ENCODE results near the gene PRR11. TPM values are rescaled to one million over a fixed set of nuclear protein-coding genes. Genes with fewer than 3 reads are reported as not detected.

Gene PRR11
- total RNA-seq, 1 donor = 418 TPM

DNA sequence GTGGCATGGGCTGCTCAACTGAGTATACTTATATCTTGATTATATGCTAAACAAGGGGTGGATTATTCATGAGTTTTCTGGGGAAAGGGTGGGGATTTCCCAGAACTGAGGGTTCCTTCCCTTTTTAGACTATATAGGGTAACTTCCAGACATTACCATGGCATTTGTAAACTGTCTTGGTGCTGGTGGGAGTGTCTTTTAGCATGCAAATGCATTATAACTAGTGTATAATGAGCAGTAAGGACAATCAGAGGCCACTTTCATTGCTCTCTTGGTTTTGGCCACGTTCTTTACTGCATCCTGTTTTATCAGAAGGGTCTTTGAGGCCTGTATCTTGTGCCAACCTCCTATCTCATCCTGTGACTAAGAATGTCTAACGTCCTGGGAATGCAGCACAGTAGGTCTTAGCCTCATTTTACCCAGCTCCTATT is 12.0 kb downstream of the PRR11 start:
- peaks cover 55% of the 10 kb centered on the region for H3K79me2 ChIP-seq (ENCODE audit: insufficient read depth, low read length)
- peak overlapping the region; percentile 0 for H3K4me2 ChIP-seq (ENCODE audit: insufficient read depth, low read length)
- H3K27ac ChIP-seq (ENCODE audit: low read depth, low read length) = peak overlapping the region; percentile 43

DNA sequence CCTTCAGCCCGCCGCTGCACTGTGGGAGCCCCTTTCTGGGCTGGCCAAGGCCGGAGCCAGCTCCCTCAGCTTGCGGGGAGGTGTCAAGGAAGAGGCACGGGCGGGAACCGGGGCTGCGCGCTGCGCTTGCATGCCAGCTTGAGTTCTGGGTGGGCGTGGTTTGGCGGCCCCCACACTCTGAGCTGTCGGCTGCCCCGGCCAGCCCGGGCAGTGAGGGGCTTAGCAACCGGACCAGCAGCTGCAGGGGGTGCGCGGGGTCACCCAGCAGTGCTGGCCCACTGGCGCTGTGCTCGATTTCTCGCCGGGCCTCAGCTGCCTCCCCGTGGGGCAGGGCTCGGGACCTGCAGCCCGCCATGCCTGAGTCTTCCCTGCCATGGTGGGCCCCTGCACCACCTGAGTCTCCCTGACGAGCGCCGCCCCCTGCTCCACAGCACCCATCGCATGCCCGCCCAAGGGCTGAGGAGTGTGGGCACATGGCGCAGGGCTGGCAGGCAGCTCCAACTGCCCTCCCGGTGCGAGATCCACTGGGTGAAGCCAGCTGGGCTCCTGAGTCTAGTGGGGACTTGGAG is 17.0 kb downstream of the PRR11 start:
- no peak overlapping the region for H3K4me2 ChIP-seq (ENCODE audit: insufficient read depth, low read length)
- peaks cover 23% of the 10 kb centered on the region for H3K36me3 ChIP-seq (ENCODE audit: insufficient read depth, low read length)
- no peak overlapping the region for H2AFZ ChIP-seq (ENCODE audit: low read length)
- peaks cover 3% of the 10 kb centered on the region for H3K4me1 ChIP-seq (ENCODE audit: insufficient read depth, low read length)
- H3K9me3 ChIP-seq (ENCODE audit: low read depth, low read length) = no peaks in the 10 kb centered on the region
- TF ChIP-seq, protein P1, sequence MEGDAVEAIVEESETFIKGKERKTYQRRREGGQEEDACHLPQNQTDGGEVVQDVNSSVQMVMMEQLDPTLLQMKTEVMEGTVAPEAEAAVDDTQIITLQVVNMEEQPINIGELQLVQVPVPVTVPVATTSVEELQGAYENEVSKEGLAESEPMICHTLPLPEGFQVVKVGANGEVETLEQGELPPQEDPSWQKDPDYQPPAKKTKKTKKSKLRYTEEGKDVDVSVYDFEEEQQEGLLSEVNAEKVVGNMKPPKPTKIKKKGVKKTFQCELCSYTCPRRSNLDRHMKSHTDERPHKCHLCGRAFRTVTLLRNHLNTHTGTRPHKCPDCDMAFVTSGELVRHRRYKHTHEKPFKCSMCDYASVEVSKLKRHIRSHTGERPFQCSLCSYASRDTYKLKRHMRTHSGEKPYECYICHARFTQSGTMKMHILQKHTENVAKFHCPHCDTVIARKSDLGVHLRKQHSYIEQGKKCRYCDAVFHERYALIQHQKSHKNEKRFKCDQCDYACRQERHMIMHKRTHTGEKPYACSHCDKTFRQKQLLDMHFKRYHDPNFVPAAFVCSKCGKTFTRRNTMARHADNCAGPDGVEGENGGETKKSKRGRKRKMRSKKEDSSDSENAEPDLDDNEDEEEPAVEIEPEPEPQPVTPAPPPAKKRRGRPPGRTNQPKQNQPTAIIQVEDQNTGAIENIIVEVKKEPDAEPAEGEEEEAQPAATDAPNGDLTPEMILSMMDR (IDR thresholded peaks at IDR 0.05; ENCODE audit: extremely low read depth, low read depth, low read length) = no peak
- no peak for DNase-seq (ENCODE audit: insufficient read length, low spot score, missing footprints)
- peaks cover 27% of the 10 kb centered on the region for H3K79me2 ChIP-seq (ENCODE audit: insufficient read depth, low read length)
- H4K20me1 ChIP-seq (ENCODE audit: insufficient read depth, low read length) = no peaks in the 10 kb centered on the region
- no peak overlapping the region for H3K4me3 ChIP-seq (ENCODE audit: insufficient read depth, low read length)
- H3K27ac ChIP-seq (ENCODE audit: low read depth, low read length) = no peak overlapping the region
- H3K27me3 ChIP-seq (ENCODE audit: insufficient read depth, low read length) = no peaks in the 10 kb centered on the region

More for the DNA sequence above, 12.0 kb downstream of the PRR11 start:
- no peak overlapping the region for H3K4me3 ChIP-seq (ENCODE audit: insufficient read depth, low read length)
- H2AFZ ChIP-seq (ENCODE audit: low read length) = peak overlapping the region; percentile 58
- H4K20me1 ChIP-seq (ENCODE audit: insufficient read depth, low read length) = no peaks in the 10 kb centered on the region
- no peaks in the 10 kb centered on the region for H3K9me3 ChIP-seq (ENCODE audit: low read depth, low read length)
- no peak for DNase-seq (ENCODE audit: insufficient read length, low spot score, missing footprints)
- no peaks in the 10 kb centered on the region for H3K27me3 ChIP-seq (ENCODE audit: insufficient read depth, low read length)
- peaks cover 13% of the 10 kb centered on the region for H3K36me3 ChIP-seq (ENCODE audit: insufficient read depth, low read length)
- H3K4me1 ChIP-seq (ENCODE audit: insufficient read depth, low read length) = peaks cover 16% of the 10 kb centered on the region
- TF ChIP-seq, protein P1 (IDR thresholded peaks at IDR 0.05; ENCODE audit: extremely low read depth, low read depth, low read length) = no peak

DNA sequence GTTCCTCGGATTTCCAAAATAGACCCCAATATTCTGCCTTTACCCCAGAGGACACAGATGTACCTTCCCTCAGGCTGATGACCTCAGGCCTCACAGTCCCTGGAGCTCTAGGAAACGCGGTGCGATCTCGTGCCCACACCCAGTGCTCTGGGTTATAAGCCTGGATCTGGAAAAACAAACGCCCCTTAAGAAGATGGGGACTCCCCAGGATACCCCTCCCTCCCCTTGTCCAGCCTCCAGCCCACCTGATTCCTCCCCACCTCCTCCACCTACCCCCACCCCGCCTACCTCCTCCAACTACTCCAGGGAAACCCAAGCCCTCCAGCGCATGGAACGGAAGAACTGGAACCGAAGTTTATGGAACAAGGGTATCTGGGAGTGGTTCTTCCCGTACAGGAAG is 19.1 kb downstream of the PRR11 start:
- Histone ChIP-seq H2AFZ (ENCODE audit: low read length) (no peak overlapping the region), H3K9me3 (ENCODE audit: low read depth, low read length) (no peaks in the 10 kb centered on the region), H3K4me1 (ENCODE audit: insufficient read depth, low read length) (no peaks in the 10 kb centered on the region), H3K36me3 (ENCODE audit: insufficient read depth, low read length) (peaks cover 18% of the 10 kb centered on the region), H3K27ac (ENCODE audit: low read depth, low read length) (no peak overlapping the region), H4K20me1 (ENCODE audit: insufficient read depth, low read length) (no peaks in the 10 kb centered on the region), H3K79me2 (ENCODE audit: insufficient read depth, low read length) (peaks cover 26% of the 10 kb centered on the region), H3K4me2 (ENCODE audit: insufficient read depth, low read length) (no peak overlapping the region), H3K27me3 (ENCODE audit: insufficient read depth, low read length) (no peaks in the 10 kb centered on the region), H3K4me3 (ENCODE audit: insufficient read depth, low read length) (no peak overlapping the region)
- TF ChIP-seq, protein P1 (IDR thresholded peaks at IDR 0.05; ENCODE audit: extremely low read depth, low read depth, low read length) = no peak
- DNase-seq (ENCODE audit: insufficient read length, low spot score, missing footprints) = no peak

DNA sequence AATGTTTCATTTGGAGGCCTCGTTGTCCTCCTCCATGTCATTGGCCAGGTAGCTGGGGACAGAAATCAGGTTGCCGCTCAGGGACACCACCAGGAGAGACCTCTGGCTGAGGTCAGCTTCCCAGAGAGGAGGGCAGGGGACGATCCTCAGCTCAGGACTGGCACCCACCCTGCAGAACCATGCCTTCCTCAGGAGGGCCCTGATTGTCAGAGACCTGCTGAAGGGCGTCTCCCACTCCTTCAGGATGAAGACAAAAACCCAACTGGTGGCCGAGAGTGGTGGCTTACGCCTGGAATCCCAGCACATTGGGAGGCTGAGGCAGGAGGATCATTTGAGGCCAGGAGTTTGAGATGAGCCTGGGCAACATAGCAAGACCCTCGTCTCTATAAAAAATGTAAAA is 19.5 kb downstream of the PRR11 start:
- Histone ChIP-seq H3K79me2 (ENCODE audit: insufficient read depth, low read length) (peaks cover 26% of the 10 kb centered on the region), H3K4me2 (ENCODE audit: insufficient read depth, low read length) (no peak overlapping the region), H3K4me1 (ENCODE audit: insufficient read depth, low read length) (no peaks in the 10 kb centered on the region), H3K9me3 (ENCODE audit: low read depth, low read length) (no peaks in the 10 kb centered on the region), H3K4me3 (ENCODE audit: insufficient read depth, low read length) (no peak overlapping the region), H4K20me1 (ENCODE audit: insufficient read depth, low read length) (no peaks in the 10 kb centered on the region), H3K27ac (ENCODE audit: low read depth, low read length) (no peak overlapping the region), H2AFZ (ENCODE audit: low read length) (no peak overlapping the region), H3K36me3 (ENCODE audit: insufficient read depth, low read length) (peaks cover 18% of the 10 kb centered on the region), H3K27me3 (ENCODE audit: insufficient read depth, low read length) (no peaks in the 10 kb centered on the region)
- DNase-seq (ENCODE audit: insufficient read length, low spot score, missing footprints) = no peak
- TF ChIP-seq, protein P1 (IDR thresholded peaks at IDR 0.05; ENCODE audit: extremely low read depth, low read depth, low read length) = no peak
